ENCODE results near the gene KCNH8.

Gene KCNH8

DNA sequence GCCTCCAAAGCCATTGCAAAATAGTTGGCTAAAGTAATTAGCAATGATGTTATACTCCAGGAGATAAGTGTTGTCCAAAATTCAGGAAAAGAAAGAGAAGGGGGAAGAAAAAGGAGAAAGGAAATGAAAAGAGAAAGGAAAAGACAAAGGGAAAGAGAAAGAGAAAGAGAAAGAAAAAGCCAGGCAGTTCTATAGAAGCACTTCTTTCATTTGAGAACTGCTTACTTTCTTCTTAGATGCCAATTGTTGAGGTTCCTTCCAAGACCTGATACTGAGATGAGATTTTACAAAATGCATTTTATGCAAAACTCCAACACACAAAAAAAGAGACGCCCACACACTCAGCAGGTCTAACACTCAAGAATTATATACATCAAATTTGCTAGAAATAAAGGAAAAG, 298.4 kb downstream of the KCNH8 start:
- TF ChIP-seq, protein P1, sequence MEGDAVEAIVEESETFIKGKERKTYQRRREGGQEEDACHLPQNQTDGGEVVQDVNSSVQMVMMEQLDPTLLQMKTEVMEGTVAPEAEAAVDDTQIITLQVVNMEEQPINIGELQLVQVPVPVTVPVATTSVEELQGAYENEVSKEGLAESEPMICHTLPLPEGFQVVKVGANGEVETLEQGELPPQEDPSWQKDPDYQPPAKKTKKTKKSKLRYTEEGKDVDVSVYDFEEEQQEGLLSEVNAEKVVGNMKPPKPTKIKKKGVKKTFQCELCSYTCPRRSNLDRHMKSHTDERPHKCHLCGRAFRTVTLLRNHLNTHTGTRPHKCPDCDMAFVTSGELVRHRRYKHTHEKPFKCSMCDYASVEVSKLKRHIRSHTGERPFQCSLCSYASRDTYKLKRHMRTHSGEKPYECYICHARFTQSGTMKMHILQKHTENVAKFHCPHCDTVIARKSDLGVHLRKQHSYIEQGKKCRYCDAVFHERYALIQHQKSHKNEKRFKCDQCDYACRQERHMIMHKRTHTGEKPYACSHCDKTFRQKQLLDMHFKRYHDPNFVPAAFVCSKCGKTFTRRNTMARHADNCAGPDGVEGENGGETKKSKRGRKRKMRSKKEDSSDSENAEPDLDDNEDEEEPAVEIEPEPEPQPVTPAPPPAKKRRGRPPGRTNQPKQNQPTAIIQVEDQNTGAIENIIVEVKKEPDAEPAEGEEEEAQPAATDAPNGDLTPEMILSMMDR (IDR thresholded peaks at IDR 0.05; ENCODE audit: control insufficient read depth, extremely low read depth, insufficient read depth), result no peak
- H3K4me3 ChIP-seq (ENCODE audit: low read depth, low read length), result no peak overlapping the region
- DNase-seq (ENCODE audit: low read depth), result no peak

DNA sequence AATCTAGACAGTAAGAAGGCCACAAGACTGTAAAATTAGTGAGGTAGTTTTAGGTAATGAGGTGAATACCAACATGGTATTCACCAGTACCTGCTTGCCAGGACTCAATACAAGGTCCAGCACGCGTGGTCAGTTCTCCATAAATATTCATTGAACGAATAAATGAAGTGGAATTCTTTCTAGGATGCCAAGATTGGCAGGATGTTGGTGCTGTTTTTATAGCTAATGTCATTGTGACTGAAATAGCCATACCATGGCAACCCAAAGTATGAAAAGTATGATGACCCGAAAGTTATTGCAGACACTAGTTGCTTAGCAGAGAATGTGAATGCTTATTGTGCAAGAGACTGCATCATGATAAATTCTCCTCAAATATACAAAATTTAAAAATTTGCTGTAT, 307.2 kb downstream of the KCNH8 start:
- TF ChIP-seq, protein P1 (IDR thresholded peaks at IDR 0.05; ENCODE audit: control insufficient read depth, extremely low read depth, insufficient read depth), result no peak
- DNase-seq (ENCODE audit: low read depth), result no peak
- no peak overlapping the region for H3K4me3 ChIP-seq (ENCODE audit: low read depth, low read length)

DNA sequence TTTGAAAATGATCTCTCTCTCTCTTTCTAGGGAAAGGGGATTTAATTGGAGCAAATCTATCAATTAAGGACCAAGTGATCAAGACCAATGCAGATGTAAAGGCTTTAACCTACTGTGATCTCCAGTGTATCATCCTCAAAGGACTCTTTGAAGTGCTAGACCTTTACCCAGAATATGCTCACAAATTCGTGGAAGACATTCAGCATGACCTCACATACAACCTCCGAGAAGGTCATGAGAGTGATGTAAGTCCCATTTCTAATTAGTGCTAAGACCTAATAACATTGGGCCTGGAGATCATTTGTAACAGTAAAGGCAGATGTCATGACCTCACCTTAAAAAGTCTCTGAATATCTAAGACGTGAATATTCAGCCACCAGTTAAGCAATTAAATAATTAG, 308.4 kb downstream of the KCNH8 start:
- H3K4me3 ChIP-seq (ENCODE audit: low read depth, low read length), result no peak overlapping the region
- TF ChIP-seq, protein P1 (IDR thresholded peaks at IDR 0.05; ENCODE audit: control insufficient read depth, extremely low read depth, insufficient read depth), result no peak
- no peak for DNase-seq (ENCODE audit: low read depth)

DNA sequence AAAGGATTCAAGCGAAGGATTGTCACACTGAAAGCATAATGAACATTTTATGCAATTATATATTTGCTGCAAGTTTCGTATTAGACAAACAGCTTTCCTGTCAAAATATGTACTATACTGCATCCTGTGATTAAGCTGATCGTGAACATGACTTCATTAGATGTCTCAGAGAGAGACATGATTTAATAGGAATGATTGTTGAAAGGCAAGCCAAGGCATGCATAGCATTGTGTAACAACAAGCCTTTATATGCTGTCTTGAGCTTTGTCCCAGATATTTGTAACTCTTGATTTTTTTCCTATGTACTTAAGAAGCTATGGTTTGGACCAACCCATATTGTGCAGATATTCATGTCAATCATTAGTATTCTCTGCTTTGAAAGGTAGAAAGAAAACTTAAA, 309.1 kb downstream of the KCNH8 start:
- no peak overlapping the region for H3K4me3 ChIP-seq (ENCODE audit: low read depth, low read length)
- TF ChIP-seq, protein P1 (IDR thresholded peaks at IDR 0.05; ENCODE audit: control insufficient read depth, extremely low read depth, insufficient read depth), result no peak
- no peak for DNase-seq (ENCODE audit: low read depth)

DNA sequence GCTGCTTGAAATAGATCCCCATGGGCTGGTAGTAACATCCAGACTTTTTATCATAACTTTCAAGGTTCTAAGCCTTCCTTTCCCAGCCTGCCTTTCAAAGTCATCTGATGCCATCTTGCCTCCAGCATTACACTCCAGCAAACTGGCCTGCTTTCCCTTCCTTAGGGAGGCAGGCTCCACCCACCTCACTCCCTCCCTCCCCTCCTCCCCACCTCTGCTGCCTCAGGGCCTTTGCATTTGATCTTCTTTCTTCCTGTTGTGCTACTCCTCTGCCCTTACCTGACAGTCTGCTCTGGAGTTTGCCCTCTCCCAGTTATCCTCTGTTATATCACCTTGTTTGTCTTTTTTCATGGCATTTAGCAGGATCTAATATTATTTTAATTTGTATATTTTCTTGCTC, 319.5 kb downstream of the KCNH8 start:
- no peak overlapping the region for H3K4me3 ChIP-seq (ENCODE audit: low read depth, low read length)
- no peak for DNase-seq (ENCODE audit: low read depth)

DNA sequence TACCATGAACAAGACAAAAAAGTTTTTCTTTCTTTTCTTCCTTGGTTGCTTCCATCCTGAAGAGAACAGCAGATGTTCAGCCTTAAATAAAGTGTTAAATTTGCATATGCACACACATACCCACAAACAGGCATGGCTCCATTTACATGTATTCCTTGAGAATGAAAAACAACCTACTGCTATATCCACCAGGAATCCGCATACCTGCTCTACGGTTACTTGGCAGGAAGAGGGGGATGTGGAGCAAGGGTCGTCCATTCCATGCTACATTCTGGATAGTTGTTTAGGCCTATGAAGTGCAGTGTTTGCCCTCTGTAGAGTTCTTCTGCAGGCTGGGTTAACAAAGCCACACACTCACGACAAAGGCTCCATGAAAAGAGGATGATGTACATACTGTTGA, 322.8 kb downstream of the KCNH8 start:
- DNase-seq (ENCODE audit: low read depth), result no peak
- TF ChIP-seq, protein P1 (IDR thresholded peaks at IDR 0.05; ENCODE audit: control insufficient read depth, extremely low read depth, insufficient read depth), result no peak
- H3K4me3 ChIP-seq (ENCODE audit: low read depth, low read length), result no peak overlapping the region

More for the DNA sequence above, 319.5 kb downstream of the KCNH8 start:
- TF ChIP-seq, protein P1 (IDR thresholded peaks at IDR 0.05; ENCODE audit: control insufficient read depth, extremely low read depth, insufficient read depth), result no peak

DNA sequence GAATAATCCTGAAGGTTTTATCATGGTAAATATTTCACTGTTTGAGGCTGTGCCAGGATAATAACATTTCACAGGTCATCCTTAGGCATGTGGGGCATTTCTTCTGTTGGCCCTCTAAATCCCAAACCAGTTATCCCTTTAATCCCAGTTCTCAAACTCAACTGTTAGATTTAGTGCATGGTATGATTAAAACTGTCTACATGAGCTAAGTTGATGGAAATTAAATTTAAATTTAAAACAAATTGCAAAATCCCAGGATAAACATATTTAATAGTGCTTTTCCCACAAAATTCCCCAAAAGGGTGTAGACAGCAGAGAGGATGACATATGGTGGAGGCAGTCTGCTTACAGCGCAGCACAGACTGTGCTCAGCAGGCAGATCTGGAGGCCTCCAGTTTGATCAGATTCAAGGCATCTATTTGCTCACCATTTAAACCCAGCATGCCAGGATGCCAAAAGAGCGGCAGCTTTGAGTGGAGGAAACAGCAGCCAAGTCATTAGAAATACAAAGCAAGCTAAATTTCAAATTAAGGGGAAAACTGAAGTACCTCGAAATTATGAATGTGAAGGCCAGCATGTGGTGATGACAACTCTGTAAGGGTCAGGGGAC, 325.8 kb downstream of the KCNH8 start:
- DNase-seq (ENCODE audit: low read depth), result no peak
- TF ChIP-seq, protein P1 (IDR thresholded peaks at IDR 0.05; ENCODE audit: control insufficient read depth, extremely low read depth, insufficient read depth), result no peak

More for the DNA sequence above, 325.8 kb downstream of the KCNH8 start:
- no peak overlapping the region for H3K4me3 ChIP-seq (ENCODE audit: low read depth, low read length)

Data from LNCaP clone FGC (cell line).